Motor neuron (in vitro differentiated cells): ENCODE data around the gene RBMS3. TPM values are rescaled to one million over a fixed set of nuclear protein-coding genes. Genes with fewer than 3 reads are reported as not detected.

Experiments
- ATAC-seq, 8 experiments: fragments of 200-7000 bp; cut with Tn5 transposase; replicated peaks in 6 of 8; 2 replicates each; pipeline ENCODE4 v1.8.0; 2021; ENCODE audit warnings: mild to moderate bottlenecking in 8 of 8, moderate library complexity in 8 of 8
- H3K27ac ChIP-seq, 2 donors: fragments of 250-450 bp; sonication (Bioruptor Pico); 2 replicates each; pipeline ENCODE4 v1.9.0; 2021; ENCODE audit warnings: antibody characterized with exemption in 2 of 2, mild to moderate bottlenecking in 2 of 2, moderate library complexity in 1 of 2
- H3K4me1 ChIP-seq, 2 donors: fragments of 250-450 bp; sonication (Bioruptor Pico); replicated peaks in 1 of 2; 2 replicates each; pipeline ENCODE4 v1.6.1; 2021; ENCODE audit warnings: antibody characterized with exemption in 2 of 2, mild to moderate bottlenecking in 2 of 2, moderate library complexity in 1 of 2
- H3K4me3 ChIP-seq, 5 donors: fragments of 250-450 bp; sonication (Bioruptor Pico); 2 replicates each; pipeline ENCODE4 v1.9.0; 2021; ENCODE audit warnings: antibody characterized with exemption in 5 of 5, mild to moderate bottlenecking in 5 of 5, moderate library complexity in 4 of 5
- WGBS, 10 experiments: fragments of 450-650 bp; shearing (Covaris generic); methylation state at CpG; one replicate each; pipeline ENCODE4 v1.0.0; 2022; 5-methylcytosine and 5-hydroxymethylcytosine counted together
- in situ Hi-C, 9 experiments: fragments of 400-800 bp; cut with MboI; loops; one replicate each; pipeline ENCODE4 v1.15.0; 2021; ENCODE audit warnings: low sequenced_read_pairs in 9 of 9, low pct_unique_long_range_greater_than_20kb in 2 of 9; ENCODE audit not compliant: unreplicated experiment in 9 of 9
- total RNA-seq, 8 experiments: library from RNA; unstranded; fragments of 300-600 nt; gene quantifications; 2 replicates each; pipeline versions ENCODE4 v1.2.3 to v1.2.4, GENCODE V29; 2022

Gene RBMS3
- total RNA-seq, 8 experiments from 2014 or later = 11.0 to 63.7 (median 16.7) TPM

- 75 to 100% (median 92%) methylated on average over 1 to 2 of the region's 2 CpGs; no CpG with 5 or more reads in 1 of the 10 experiments for WGBS, 10 experiments
- H3K4me1 ChIP-seq = peaks cover 9 to 11% of the 10 kb centered on the region in 2 donors
- H3K27ac ChIP-seq = no peak overlapping the region
- no peak overlapping the region for H3K4me3 ChIP-seq
- in situ Hi-C loops = no loop called here
- peak in 1 of 8 experiments; percentile 34 for ATAC-seq
Measured at GRCh38 chr3:29686889-29687592, 406.2 kb downstream of the RBMS3 start.

- peaks cover 0 to 5% of the 10 kb centered on the region in 2 donors for H3K4me1 ChIP-seq
- no peak overlapping the region for H3K27ac ChIP-seq
- H3K4me3 ChIP-seq = no peak overlapping the region
- WGBS, 10 experiments = 83 to 100% (median 100%) methylated on average over 1 to 2 of the region's 2 CpGs; no CpG with 5 or more reads in 1 of the 10 experiments
- in situ Hi-C loops = no loop called here
- no peak for ATAC-seq
Measured at GRCh38 chr3:29690686-29691353, 409.9 kb downstream of the RBMS3 start.

GRCh38 chr3:29693863-29694262 lies 413.0 kb downstream of the RBMS3 start:
- H3K27ac ChIP-seq = no peak overlapping the region
- peaks cover 0 to 6% of the 10 kb centered on the region in 2 donors for H3K4me1 ChIP-seq
- H3K4me3 ChIP-seq = no peak overlapping the region
- 17 to 100% (median 44%) methylated on average over 1 of the region's 1 CpG; no CpG with 5 or more reads in 4 of the 10 experiments for WGBS, 10 experiments
- ATAC-seq = peak in 4 of 8 experiments; percentile 57 to 81 (median 63)
- in situ Hi-C loops = no loop called here

GRCh38 chr3:29694331-29694730 lies 413.5 kb downstream of the RBMS3 start:
- peaks cover 0 to 6% of the 10 kb centered on the region in 2 donors for H3K4me1 ChIP-seq
- in situ Hi-C loops = no loop called here
- no peak overlapping the region for H3K27ac ChIP-seq
- ATAC-seq = no peak
- H3K4me3 ChIP-seq = no peak overlapping the region
- WGBS, 10 experiments = 33 to 100% (median 82%) methylated on average over 1 to 2 of the region's 2 CpGs; no CpG with 5 or more reads in 2 of the 10 experiments

- Histone ChIP-seq H3K27ac (no peak overlapping the region), H3K4me3 (no peak overlapping the region), H3K4me1 (peaks cover 0 to 6% of the 10 kb centered on the region in 2 donors)
- in situ Hi-C loops = no loop called here
- peak in 6 of 8 experiments; percentile 58 to 98 (median 84) for ATAC-seq
- WGBS, 10 experiments = 14 to 100% (median 83%) methylated on average over 1 of the region's 1 CpG; no CpG with 5 or more reads in 1 of the 10 experiments
Measured at GRCh38 chr3:29694783-29695182, 413.9 kb downstream of the RBMS3 start.

GRCh38 chr3:29695201-29695600 lies 414.3 kb downstream of the RBMS3 start:
- in situ Hi-C loops = no loop called here
- Histone ChIP-seq H3K27ac (no peak overlapping the region), H3K4me1 (peaks cover 0 to 6% of the 10 kb centered on the region in 2 donors), H3K4me3 (no peak overlapping the region)
- no peak for ATAC-seq
- WGBS, 10 experiments = 50 to 100% (median 87%) methylated on average over 1 of the region's 1 CpG; no CpG with 5 or more reads in 4 of the 10 experiments

- 30 to 88% (median 64%) methylated on average over 2 to 3 of the region's 3 CpGs for WGBS, 10 experiments
- in situ Hi-C loops = no loop called here
- H3K4me1 ChIP-seq = peaks cover 0 to 6% of the 10 kb centered on the region in 2 donors
- no peak for ATAC-seq
- no peak overlapping the region for H3K27ac ChIP-seq
- no peak overlapping the region for H3K4me3 ChIP-seq
Measured at GRCh38 chr3:29695643-29696198, 414.9 kb downstream of the RBMS3 start.

GRCh38 chr3:29696311-29696710 lies 415.4 kb downstream of the RBMS3 start:
- Histone ChIP-seq H3K4me3 (no peak overlapping the region), H3K27ac (no peak overlapping the region), H3K4me1 (peaks cover 0 to 6% of the 10 kb centered on the region in 2 donors)
- in situ Hi-C loops = no loop called here
- 0 to 100% (median 75%) methylated on average over 1 to 2 of the region's 2 CpGs for WGBS, 10 experiments
- ATAC-seq = no peak

- no peak overlapping the region for H3K27ac ChIP-seq
- peak in 1 of 8 experiments; percentile 56 for ATAC-seq
- WGBS, 10 experiments = 33 to 100% (median 100%) methylated on average over 1 to 2 of the region's 2 CpGs; no CpG with 5 or more reads in 1 of the 10 experiments
- H3K4me3 ChIP-seq = no peak overlapping the region
- in situ Hi-C loops = no loop called here
- peaks cover 0 to 6% of the 10 kb centered on the region in 2 donors for H3K4me1 ChIP-seq
Measured at GRCh38 chr3:29697989-29698388, 417.1 kb downstream of the RBMS3 start.

GRCh38 chr3:29700256-29700655 lies 419.4 kb downstream of the RBMS3 start:
- 96 to 100% (median 100%) methylated on average over 1 to 2 of the region's 2 CpGs; no CpG with 5 or more reads in 3 of the 10 experiments for WGBS, 10 experiments
- ATAC-seq = no peak
- Histone ChIP-seq H3K27ac (no peak overlapping the region), H3K4me1 (peaks cover 0 to 4% of the 10 kb centered on the region in 2 donors), H3K4me3 (no peak overlapping the region)
- in situ Hi-C loops = no loop called here

- no peak overlapping the region for H3K4me3 ChIP-seq
- in situ Hi-C loops = no loop called here
- WGBS, 10 experiments = 80 to 100% (median 97%) methylated on average over 2 to 17 of the region's 41 CpGs; no CpG with 5 or more reads in 3 of the 10 experiments
- ATAC-seq = no peak
- no peaks in the 10 kb centered on the region for H3K4me1 ChIP-seq
- H3K27ac ChIP-seq = no peak overlapping the region
Measured at GRCh38 chr3:29701326-29701983, 420.6 kb downstream of the RBMS3 start.

GRCh38 chr3:29705906-29706844 lies 425.3 kb downstream of the RBMS3 start:
- in situ Hi-C loops = no loop called here
- Histone ChIP-seq H3K4me3 (no peak overlapping the region), H3K4me1 (no peaks in the 10 kb centered on the region), H3K27ac (no peak overlapping the region)
- WGBS, 10 experiments = 33 to 100% (median 83%) methylated on average over 1 to 3 of the region's 3 CpGs; no CpG with 5 or more reads in 2 of the 10 experiments
- ATAC-seq = no peak
